Measurements from ENCODE around the gene SV2B. TPM values are rescaled to one million over a fixed set of nuclear protein-coding genes. Genes with fewer than 3 reads are reported as not detected.

Gene SV2B
- total RNA-seq, 2 donors from 2014 or later, result 6.5 to 8.8 TPM

DNA sequence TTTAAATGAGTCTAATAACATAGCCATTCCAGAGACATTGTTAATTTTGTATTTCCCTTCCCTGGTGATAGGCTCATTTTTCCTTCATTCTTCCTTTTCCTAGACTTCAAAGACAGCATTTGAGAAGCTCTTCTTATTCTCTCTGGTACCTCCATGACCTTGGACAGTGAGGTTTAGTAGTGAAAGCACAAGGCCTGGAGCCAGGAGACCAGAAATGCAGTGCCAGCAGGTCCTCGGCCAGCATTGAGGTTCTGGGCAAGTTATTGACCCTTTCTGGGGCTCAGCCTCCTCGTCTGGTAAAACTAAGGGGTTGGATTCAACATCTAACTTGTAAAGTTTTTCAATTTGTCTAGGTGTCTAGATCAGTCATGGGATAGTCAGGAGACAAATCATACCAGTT lies 146.9 kb downstream of the SV2B start:
- H3K9me3 ChIP-seq (ENCODE audit: control insufficient read depth, low read length), result no peaks in the 10 kb centered on the region
- H3K27me3 ChIP-seq (ENCODE audit: control insufficient read depth, insufficient read depth, low read length, poor library complexity, severe bottlenecking), result peaks cover 42% of the 10 kb centered on the region
- no peaks in the 10 kb centered on the region for H3K36me3 Mint-ChIP-seq (ENCODE audit: low read depth)
- no peak overlapping the region for H3K27ac ChIP-seq (ENCODE audit: low read depth, low read length)
- no peaks in the 10 kb centered on the region for H3K36me3 ChIP-seq (ENCODE audit: control insufficient read depth, insufficient read depth, low read length)
- H3K4me1 Mint-ChIP-seq, result no peaks in the 10 kb centered on the region
- no peak for DNase-seq
- no peaks in the 10 kb centered on the region for H3K4me1 ChIP-seq (ENCODE audit: control insufficient read depth, insufficient read depth, low read length)
- peaks cover 20% of the 10 kb centered on the region for H3K27me3 Mint-ChIP-seq (ENCODE audit: insufficient read depth)
- no peak overlapping the region for H3K9ac ChIP-seq (ENCODE audit: extremely low read depth, low read length, poor library complexity, severe bottlenecking)
- H3K27ac Mint-ChIP-seq, result no peak overlapping the region
- TF ChIP-seq, protein P1, sequence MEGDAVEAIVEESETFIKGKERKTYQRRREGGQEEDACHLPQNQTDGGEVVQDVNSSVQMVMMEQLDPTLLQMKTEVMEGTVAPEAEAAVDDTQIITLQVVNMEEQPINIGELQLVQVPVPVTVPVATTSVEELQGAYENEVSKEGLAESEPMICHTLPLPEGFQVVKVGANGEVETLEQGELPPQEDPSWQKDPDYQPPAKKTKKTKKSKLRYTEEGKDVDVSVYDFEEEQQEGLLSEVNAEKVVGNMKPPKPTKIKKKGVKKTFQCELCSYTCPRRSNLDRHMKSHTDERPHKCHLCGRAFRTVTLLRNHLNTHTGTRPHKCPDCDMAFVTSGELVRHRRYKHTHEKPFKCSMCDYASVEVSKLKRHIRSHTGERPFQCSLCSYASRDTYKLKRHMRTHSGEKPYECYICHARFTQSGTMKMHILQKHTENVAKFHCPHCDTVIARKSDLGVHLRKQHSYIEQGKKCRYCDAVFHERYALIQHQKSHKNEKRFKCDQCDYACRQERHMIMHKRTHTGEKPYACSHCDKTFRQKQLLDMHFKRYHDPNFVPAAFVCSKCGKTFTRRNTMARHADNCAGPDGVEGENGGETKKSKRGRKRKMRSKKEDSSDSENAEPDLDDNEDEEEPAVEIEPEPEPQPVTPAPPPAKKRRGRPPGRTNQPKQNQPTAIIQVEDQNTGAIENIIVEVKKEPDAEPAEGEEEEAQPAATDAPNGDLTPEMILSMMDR (conservative IDR thresholded peaks at IDR 0.05), result no peak
- 65 to 100% methylated on average over 1 to 2 of the region's 2 CpGs for WGBS, 2 experiments (ENCODE audit: insufficient coverage in 1 of 2, insufficient read length in 1 of 2)
- no peak overlapping the region for H3K4me3 ChIP-seq (ENCODE audit: low read length)
- H3K4me3 Mint-ChIP-seq, result no peak overlapping the region
- H3K9me3 Mint-ChIP-seq, result no peaks in the 10 kb centered on the region

DNA sequence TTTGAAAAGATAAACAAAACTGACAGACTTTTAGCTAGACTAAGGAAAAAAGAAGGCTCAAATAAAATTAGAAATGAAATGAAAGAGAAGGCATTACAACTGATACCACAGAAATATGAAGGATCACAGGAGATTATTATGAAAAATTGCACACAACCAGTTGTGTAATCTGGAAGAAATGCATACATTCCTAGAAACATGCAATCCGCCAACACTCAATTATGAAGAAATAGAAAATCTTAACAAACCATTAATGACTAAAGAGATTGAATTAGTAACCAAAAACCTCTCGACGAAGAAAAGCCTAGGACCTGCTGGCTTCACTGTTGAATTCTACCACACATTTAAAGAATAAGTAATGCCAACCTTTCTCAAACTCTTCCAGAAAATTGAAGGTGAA lies 149.5 kb downstream of the SV2B start:
- TF ChIP-seq, protein P1 (conservative IDR thresholded peaks at IDR 0.05), result no peak
- peaks cover 8% of the 10 kb centered on the region for H3K27me3 Mint-ChIP-seq (ENCODE audit: insufficient read depth)
- Histone ChIP-seq H3K27ac (ENCODE audit: low read depth, low read length) (no peak overlapping the region), H3K9me3 (ENCODE audit: control insufficient read depth, low read length) (no peaks in the 10 kb centered on the region), H3K36me3 (ENCODE audit: control insufficient read depth, insufficient read depth, low read length) (no peaks in the 10 kb centered on the region), H3K9ac (ENCODE audit: extremely low read depth, low read length, poor library complexity, severe bottlenecking) (no peak overlapping the region), H3K4me3 (ENCODE audit: low read length) (no peak overlapping the region), H3K27me3 (ENCODE audit: control insufficient read depth, insufficient read depth, low read length, poor library complexity, severe bottlenecking) (peaks cover 16% of the 10 kb centered on the region), H3K4me1 (ENCODE audit: control insufficient read depth, insufficient read depth, low read length) (no peaks in the 10 kb centered on the region)
- no peak overlapping the region for H3K4me3 Mint-ChIP-seq
- H3K4me1 Mint-ChIP-seq, result no peaks in the 10 kb centered on the region
- 96% methylated on average over 3 of the region's 3 CpGs; no CpG with 5 or more reads in 1 of the 2 experiments for WGBS, 2 experiments (ENCODE audit: insufficient coverage in 1 of 2, insufficient read length in 1 of 2)
- H3K9me3 Mint-ChIP-seq, result no peaks in the 10 kb centered on the region
- H3K36me3 Mint-ChIP-seq (ENCODE audit: low read depth), result no peaks in the 10 kb centered on the region
- H3K27ac Mint-ChIP-seq, result no peak overlapping the region
- DNase-seq, result no peak

DNA sequence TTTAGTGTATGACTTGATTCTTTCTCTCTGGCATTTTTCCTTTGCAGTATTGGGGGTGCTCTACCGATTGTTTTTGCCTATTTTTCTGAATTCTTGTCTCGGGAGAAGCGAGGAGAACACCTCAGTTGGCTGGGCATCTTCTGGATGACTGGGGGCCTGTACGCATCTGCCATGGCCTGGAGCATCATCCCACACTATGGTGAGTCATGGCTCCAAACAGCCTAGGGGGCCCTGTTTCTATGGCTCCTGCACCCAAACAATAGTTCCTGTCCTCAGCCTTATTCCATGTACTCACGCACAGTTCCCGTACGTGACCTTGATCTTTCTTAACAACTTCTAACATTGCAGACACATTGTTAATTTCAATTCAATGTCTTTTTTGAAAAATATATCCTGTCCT lies 152.3 kb downstream of the SV2B start:
- H3K27me3 Mint-ChIP-seq (ENCODE audit: insufficient read depth), result peaks cover 8% of the 10 kb centered on the region
- no peak overlapping the region for H3K27ac ChIP-seq (ENCODE audit: low read depth, low read length)
- H3K9ac ChIP-seq (ENCODE audit: extremely low read depth, low read length, poor library complexity, severe bottlenecking), result no peak overlapping the region
- no peak for DNase-seq
- no peak overlapping the region for H3K4me3 ChIP-seq (ENCODE audit: low read length)
- TF ChIP-seq, protein P1 (conservative IDR thresholded peaks at IDR 0.05), result no peak
- H3K4me1 ChIP-seq (ENCODE audit: control insufficient read depth, insufficient read depth, low read length), result no peaks in the 10 kb centered on the region
- no peaks in the 10 kb centered on the region for H3K36me3 ChIP-seq (ENCODE audit: control insufficient read depth, insufficient read depth, low read length)
- H3K4me3 Mint-ChIP-seq, result no peak overlapping the region
- H3K27me3 ChIP-seq (ENCODE audit: control insufficient read depth, insufficient read depth, low read length, poor library complexity, severe bottlenecking), result peaks cover 4% of the 10 kb centered on the region
- H3K36me3 Mint-ChIP-seq (ENCODE audit: low read depth), result no peaks in the 10 kb centered on the region
- 88 to 98% methylated on average over 7 of the region's 7 CpGs for WGBS, 2 experiments (ENCODE audit: insufficient coverage in 1 of 2, insufficient read length in 1 of 2)
- H3K9me3 Mint-ChIP-seq, result no peaks in the 10 kb centered on the region
- H3K4me1 Mint-ChIP-seq, result no peaks in the 10 kb centered on the region
- no peak overlapping the region for H3K27ac Mint-ChIP-seq
- H3K9me3 ChIP-seq (ENCODE audit: control insufficient read depth, low read length), result no peaks in the 10 kb centered on the region
